Loucy (cell line): Measurements from ENCODE around the gene NTNG1.

Source experiments
- H2AFZ ChIP-seq: fragments of 200-600 bp; sonication (generic); 2 replicates; pipeline ENCODE4 v1.6.0; 2016; ENCODE audit warnings: antibody characterized with exemption, mild to moderate bottlenecking, low read length, moderate library complexity
- H3F3A ChIP-seq: fragments of 200-600 bp; 2 replicates; pipeline ENCODE4 v1.6.0; 2016; ENCODE audit warnings: antibody characterized with exemption, low read depth, mild to moderate bottlenecking
- H3K27me3 ChIP-seq: fragments of 200-600 bp; sonication (generic); 2 replicates; pipeline ENCODE4 v1.6.1; 2014; ENCODE audit warnings: low read length, mild to moderate bottlenecking; ENCODE audit not compliant: insufficient read depth, poor library complexity, severe bottlenecking
- H3K36me3 ChIP-seq: fragments of 200-600 bp; sonication (generic); 2 replicates; pipeline ENCODE4 v1.6.1; 2016; ENCODE audit warnings: low read length; ENCODE audit not compliant: insufficient read depth
- H3K4me1 ChIP-seq: fragments of 200-600 bp; sonication (generic); 2 replicates; pipeline ENCODE4 v1.5.1; 2014; ENCODE audit warnings: low read length, mild to moderate bottlenecking; ENCODE audit not compliant: insufficient read depth, poor library complexity, severe bottlenecking
- H3K4me2 ChIP-seq: fragments of 200-600 bp; sonication (generic); 2 replicates; pipeline ENCODE4 v1.6.0; 2014; ENCODE audit warnings: antibody characterized with exemption, low read length, low read depth, mild to moderate bottlenecking; ENCODE audit not compliant: poor library complexity, severe bottlenecking
- H3K4me3 ChIP-seq: fragments of 200-600 bp; sonication (generic); 2 replicates; pipeline ENCODE4 v1.5.1; 2014; ENCODE audit warnings: low read length, mild to moderate bottlenecking, mixed read lengths; ENCODE audit not compliant: poor library complexity, severe bottlenecking
- H3K79me2 ChIP-seq: fragments of 200-600 bp; sonication (generic); 2 replicates; pipeline ENCODE4 v1.6.1; 2014; ENCODE audit warnings: low read length; ENCODE audit not compliant: insufficient read depth
- H3K9ac ChIP-seq: fragments of 200-600 bp; sonication (generic); 2 replicates; pipeline ENCODE4 v1.6.0; 2014; ENCODE audit warnings: mild to moderate bottlenecking, low read depth, low read length, moderate library complexity; ENCODE audit not compliant: poor library complexity, severe bottlenecking
- H3K9me2 ChIP-seq: fragments of 200-600 bp; sonication (generic); replicated peaks from 2 replicates; pipeline ENCODE4 v1.6.1; 2016; ENCODE audit warnings: low read depth, low read length, mixed read lengths
- H3K9me3 ChIP-seq: fragments of 200-600 bp; sonication (generic); 2 replicates; pipeline ENCODE4 v1.6.1; 2014; ENCODE audit warnings: mild to moderate bottlenecking, antibody characterized with exemption, low read length, low read depth; ENCODE audit not compliant: insufficient read depth
- H4K20me1 ChIP-seq: fragments of 200-600 bp; sonication (generic); 2 replicates; pipeline ENCODE4 v1.6.0; 2014; ENCODE audit warnings: antibody characterized with exemption, low read length, mild to moderate bottlenecking; ENCODE audit not compliant: insufficient read depth, poor library complexity, severe bottlenecking
- EZH2phosphoT487 ChIP-seq: fragments of 200-600 bp; IDR thresholded peaks from 2 replicates; pipeline ENCODE4 v1.6.1; 2018; ENCODE audit warnings: antibody characterized with exemption, mild to moderate bottlenecking, moderate library complexity, borderline replicate concordance
- TF ChIP-seq, protein P1 (sequence below): fragments of 200-600 bp; sonication (generic); conservative IDR thresholded peaks from 2 replicates; pipeline ENCODE4 v1.5.1; 2014; ENCODE audit warnings: mild to moderate bottlenecking, antibody characterized with exemption, low read length

Gene NTNG1

DNA sequence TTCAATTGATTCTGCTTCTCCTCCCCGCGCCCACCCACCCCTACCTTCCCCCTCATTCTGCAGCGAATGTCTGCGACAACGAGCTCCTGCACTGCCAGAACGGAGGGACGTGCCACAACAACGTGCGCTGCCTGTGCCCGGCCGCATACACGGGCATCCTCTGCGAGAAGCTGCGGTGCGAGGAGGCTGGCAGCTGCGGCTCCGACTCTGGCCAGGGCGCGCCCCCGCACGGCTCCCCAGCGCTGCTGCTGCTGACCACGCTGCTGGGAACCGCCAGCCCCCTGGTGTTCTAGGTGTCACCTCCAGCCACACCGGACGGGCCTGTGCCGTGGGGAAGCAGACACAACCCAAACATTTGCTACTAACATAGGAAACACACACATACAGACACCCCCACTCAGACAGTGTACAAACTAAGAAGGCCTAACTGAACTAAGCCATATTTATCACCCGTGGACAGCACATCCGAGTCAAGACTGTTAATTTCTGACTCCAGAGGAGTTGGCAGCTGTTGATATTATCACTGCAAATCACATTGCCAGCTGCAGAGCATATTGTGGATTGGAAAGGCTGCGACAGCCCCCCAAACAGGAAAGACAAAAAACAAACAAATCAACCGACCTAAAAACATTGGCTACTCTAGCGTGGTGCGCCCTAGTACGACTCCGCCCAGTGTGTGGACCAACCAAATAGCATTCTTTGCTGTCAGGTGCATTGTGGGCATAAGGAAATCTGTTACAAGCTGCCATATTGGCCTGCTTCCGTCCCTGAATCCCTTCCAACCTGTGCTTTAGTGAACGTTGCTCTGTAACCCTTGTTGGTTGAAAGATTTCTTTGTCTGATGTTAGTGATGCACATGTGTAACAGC is 339.9 kb downstream of the NTNG1 start:
- H3K4me3 ChIP-seq = no peak overlapping the region
- peaks cover 6% of the 10 kb centered on the region for H3K27me3 ChIP-seq
- H4K20me1 ChIP-seq = no peaks in the 10 kb centered on the region
- H3K4me1 ChIP-seq = no peaks in the 10 kb centered on the region
- no peaks in the 10 kb centered on the region for H3K9me3 ChIP-seq
- TF ChIP-seq, protein P1, sequence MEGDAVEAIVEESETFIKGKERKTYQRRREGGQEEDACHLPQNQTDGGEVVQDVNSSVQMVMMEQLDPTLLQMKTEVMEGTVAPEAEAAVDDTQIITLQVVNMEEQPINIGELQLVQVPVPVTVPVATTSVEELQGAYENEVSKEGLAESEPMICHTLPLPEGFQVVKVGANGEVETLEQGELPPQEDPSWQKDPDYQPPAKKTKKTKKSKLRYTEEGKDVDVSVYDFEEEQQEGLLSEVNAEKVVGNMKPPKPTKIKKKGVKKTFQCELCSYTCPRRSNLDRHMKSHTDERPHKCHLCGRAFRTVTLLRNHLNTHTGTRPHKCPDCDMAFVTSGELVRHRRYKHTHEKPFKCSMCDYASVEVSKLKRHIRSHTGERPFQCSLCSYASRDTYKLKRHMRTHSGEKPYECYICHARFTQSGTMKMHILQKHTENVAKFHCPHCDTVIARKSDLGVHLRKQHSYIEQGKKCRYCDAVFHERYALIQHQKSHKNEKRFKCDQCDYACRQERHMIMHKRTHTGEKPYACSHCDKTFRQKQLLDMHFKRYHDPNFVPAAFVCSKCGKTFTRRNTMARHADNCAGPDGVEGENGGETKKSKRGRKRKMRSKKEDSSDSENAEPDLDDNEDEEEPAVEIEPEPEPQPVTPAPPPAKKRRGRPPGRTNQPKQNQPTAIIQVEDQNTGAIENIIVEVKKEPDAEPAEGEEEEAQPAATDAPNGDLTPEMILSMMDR = no peak
- TF ChIP-seq EZH2phosphoT487 = no peak
- no peaks in the 10 kb centered on the region for H3K36me3 ChIP-seq
- no peaks in the 10 kb centered on the region for H3K9me2 ChIP-seq
- H2AFZ ChIP-seq = no peak overlapping the region
- H3K4me2 ChIP-seq = no peak overlapping the region
- no peaks in the 10 kb centered on the region for H3F3A ChIP-seq
- no peak overlapping the region for H3K9ac ChIP-seq
- no peaks in the 10 kb centered on the region for H3K79me2 ChIP-seq

DNA sequence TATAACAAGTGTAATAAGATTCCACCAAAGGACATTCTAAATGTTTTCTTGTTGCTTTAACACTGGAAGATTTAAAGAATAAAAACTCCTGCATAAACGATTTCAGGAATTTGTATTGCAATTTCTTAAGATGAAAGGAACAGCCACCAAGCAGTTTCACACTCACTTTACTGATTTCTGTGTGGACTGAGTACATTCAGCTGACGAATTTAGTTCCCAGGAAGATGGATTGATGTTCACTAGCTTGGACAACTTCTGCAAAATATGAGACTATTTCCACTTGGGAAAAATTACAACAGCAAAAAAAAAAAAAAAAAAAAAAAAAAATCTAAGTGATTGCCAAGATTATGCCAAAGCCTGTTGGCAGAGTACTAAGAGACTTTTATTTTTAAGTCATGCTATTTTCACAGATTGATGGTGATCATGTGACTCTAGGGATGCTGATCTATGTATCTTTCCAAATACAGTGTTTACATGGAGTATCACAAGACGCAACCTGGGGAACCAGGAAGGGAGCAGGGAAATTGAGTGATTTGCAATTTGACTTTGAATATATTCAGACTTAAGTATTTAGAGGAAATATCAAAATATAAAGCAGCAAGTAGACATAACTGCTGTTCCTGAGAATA is 341.0 kb downstream of the NTNG1 start:
- no peak overlapping the region for H3K4me2 ChIP-seq
- H3K27me3 ChIP-seq = peaks cover 6% of the 10 kb centered on the region
- no peaks in the 10 kb centered on the region for H3K4me1 ChIP-seq
- no peaks in the 10 kb centered on the region for H3K79me2 ChIP-seq
- H3F3A ChIP-seq = no peaks in the 10 kb centered on the region
- no peak overlapping the region for H3K4me3 ChIP-seq
- no peak overlapping the region for H2AFZ ChIP-seq
- H4K20me1 ChIP-seq = no peaks in the 10 kb centered on the region
- no peak overlapping the region for H3K9ac ChIP-seq
- TF ChIP-seq, protein P1 = no peak
- TF ChIP-seq EZH2phosphoT487 = no peak
- no peaks in the 10 kb centered on the region for H3K36me3 ChIP-seq
- no peaks in the 10 kb centered on the region for H3K9me3 ChIP-seq
- H3K9me2 ChIP-seq = no peaks in the 10 kb centered on the region

- Histone ChIP-seq H4K20me1 (no peaks in the 10 kb centered on the region), H3K36me3 (no peaks in the 10 kb centered on the region), H3K4me1 (no peaks in the 10 kb centered on the region), H3K4me3 (no peak overlapping the region), H3K9me2 (no peaks in the 10 kb centered on the region), H3K9me3 (no peaks in the 10 kb centered on the region), H3K79me2 (no peaks in the 10 kb centered on the region), H3F3A (no peaks in the 10 kb centered on the region), H3K27me3 (peaks cover 6% of the 10 kb centered on the region), H2AFZ (no peak overlapping the region), H3K9ac (no peak overlapping the region), H3K4me2 (no peak overlapping the region)
- TF ChIP-seq, protein P1 = no peak
- TF ChIP-seq EZH2phosphoT487 = no peak
Observed at GRCh38 chr1:107483949-107484348, 343.1 kb downstream of the NTNG1 start.
